Muscle layer of colon (tissue), 2 donors: Measurements from ENCODE around the gene RPH3AL.

Experiments used
- H3K27ac ChIP-seq: one replicate; pipeline ENCODE4 v1.7.0; 2013; ENCODE audit warnings: low read depth, mild to moderate bottlenecking, low read length, moderate library complexity
- H3K27me3 ChIP-seq, 2 donors: one replicate each; pipeline ENCODE4 v1.7.0; 2013; ENCODE audit warnings: low read length in 2 of 2, mild to moderate bottlenecking in 2 of 2; ENCODE audit not compliant: insufficient read depth in 2 of 2, control insufficient read depth in 1 of 2
- H3K36me3 ChIP-seq: one replicate; pipeline ENCODE4 v1.7.0; 2013; ENCODE audit warnings: mild to moderate bottlenecking, low read length; ENCODE audit not compliant: insufficient read depth
- H3K4me1 ChIP-seq: one replicate; pipeline ENCODE4 v1.7.0; 2013; ENCODE audit warnings: mild to moderate bottlenecking, low read length; ENCODE audit not compliant: insufficient read depth
- H3K4me3 ChIP-seq, 2 donors: one replicate each; pipeline ENCODE4 v1.7.0; 2013; ENCODE audit warnings: low read length in 2 of 2, low read depth in 1 of 2, mild to moderate bottlenecking in 1 of 2, moderate library complexity in 1 of 2
- H3K9ac ChIP-seq: one replicate; pipeline ENCODE4 v1.7.0; 2013; ENCODE audit warnings: low read length
- H3K9me3 ChIP-seq: one replicate; pipeline ENCODE4 v1.7.0; 2013; ENCODE audit warnings: mild to moderate bottlenecking, low read length
- donor health status: abdominal sarcoma.
- donor health status: Adenocarcinoma of cecum.

Gene RPH3AL

DNA sequence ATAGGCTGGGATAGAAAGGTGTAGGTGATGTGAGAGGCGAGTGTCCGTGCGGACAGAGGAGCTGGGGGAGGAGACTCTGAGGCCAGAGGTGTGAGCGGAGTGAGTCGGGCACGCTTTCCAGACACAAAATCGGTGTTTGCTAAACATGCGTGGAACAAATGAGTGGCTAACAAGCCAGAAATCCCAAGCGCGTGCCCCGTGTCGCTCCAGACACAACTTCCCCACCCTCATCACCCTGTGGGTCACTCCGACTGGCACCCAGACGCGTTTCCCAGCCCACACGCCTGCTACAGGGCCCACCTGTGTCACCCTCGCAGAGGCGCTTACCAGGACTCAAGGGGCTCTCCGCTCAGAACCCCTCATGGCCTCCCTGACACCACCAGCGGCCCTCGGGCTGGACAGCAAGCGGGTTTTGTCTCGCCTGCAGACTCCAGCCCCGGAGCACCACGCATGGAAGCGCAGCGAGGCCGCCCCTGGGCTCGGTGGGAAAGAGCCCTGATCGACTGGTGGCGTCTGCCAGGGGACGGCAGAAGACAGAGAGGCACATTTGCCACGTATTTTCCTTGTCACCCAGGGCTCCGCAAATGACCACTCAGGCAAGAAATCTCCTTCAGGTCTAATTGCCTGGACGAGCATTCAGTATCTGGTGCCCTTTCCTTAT is 6.0 kb upstream of the RPH3AL start:
- H3K4me3 ChIP-seq: no peak overlapping the region
- H3K9ac ChIP-seq: no peak overlapping the region
- H3K9me3 ChIP-seq: no peaks in the 10 kb centered on the region
- H3K27me3 ChIP-seq: no peaks in the 10 kb centered on the region
- no peaks in the 10 kb centered on the region for H3K4me1 ChIP-seq
- H3K36me3 ChIP-seq: no peaks in the 10 kb centered on the region
- H3K27ac ChIP-seq: no peak overlapping the region

DNA sequence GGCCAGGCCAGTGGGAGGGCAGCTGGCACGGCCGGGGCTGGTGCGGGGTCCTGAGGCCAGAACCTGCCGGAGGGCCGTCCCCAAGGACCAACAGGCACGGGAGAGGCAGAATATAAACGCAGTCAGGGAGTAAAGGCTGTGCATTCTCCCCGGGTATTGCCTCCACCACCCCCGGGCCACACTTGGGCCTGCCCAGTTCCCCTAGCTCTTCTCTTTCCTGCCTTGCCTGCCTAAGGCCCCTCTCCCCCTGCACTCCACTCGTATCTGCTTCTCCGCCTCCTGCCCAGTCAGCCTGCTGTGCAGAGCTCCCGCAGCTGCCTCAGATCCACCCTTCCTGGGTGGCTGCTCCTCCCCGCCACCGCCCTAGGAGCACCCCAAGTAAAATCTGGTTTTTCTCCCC is 5.0 kb upstream of the RPH3AL start:
- Histone ChIP-seq H3K4me3 (no peak overlapping the region), H3K36me3 (no peaks in the 10 kb centered on the region), H3K9ac (no peak overlapping the region), H3K9me3 (no peaks in the 10 kb centered on the region), H3K4me1 (no peaks in the 10 kb centered on the region), H3K27me3 (no peaks in the 10 kb centered on the region), H3K27ac (no peak overlapping the region)

DNA sequence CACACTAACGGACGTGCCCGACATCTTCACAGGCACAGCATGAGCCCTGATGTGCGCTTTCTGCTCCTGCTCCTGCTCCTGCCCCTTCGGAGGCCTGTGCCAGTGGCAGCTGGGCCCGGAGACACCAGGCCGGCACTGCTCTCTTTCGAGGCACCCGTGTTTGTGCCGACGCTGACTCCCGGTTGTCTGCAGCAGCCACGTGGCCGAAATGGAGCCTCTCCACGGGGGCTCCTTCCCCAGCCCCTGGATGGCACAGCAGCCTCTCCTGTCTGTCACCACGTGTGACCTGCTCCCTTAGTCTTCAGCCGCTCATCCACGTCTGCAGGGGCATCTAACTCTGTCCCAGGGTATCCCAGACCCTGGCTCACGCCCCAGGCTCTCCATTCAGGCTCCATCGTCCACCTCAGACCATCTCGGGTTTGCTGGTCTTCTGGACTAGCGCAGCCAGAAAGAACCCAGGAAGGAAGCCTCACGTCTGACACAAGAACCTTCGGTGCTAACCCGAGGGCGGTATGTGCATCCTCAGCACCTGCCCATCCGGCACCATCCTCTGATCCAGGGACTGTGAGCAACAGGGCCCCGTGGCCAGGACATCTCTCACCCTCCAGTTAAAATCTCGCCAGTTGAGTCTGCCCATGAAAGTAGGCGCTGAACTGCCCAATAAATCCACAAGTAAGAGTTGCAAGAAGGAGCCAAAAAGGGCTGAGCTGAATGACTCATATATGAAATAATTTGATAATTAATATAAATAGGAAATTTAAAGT is 4.2 kb upstream of the RPH3AL start:
- no peak overlapping the region for H3K27ac ChIP-seq
- H3K4me1 ChIP-seq: no peaks in the 10 kb centered on the region
- H3K9me3 ChIP-seq: no peaks in the 10 kb centered on the region
- no peaks in the 10 kb centered on the region for H3K27me3 ChIP-seq
- H3K36me3 ChIP-seq: no peaks in the 10 kb centered on the region
- H3K4me3 ChIP-seq: no peak overlapping the region
- H3K9ac ChIP-seq: no peak overlapping the region

DNA sequence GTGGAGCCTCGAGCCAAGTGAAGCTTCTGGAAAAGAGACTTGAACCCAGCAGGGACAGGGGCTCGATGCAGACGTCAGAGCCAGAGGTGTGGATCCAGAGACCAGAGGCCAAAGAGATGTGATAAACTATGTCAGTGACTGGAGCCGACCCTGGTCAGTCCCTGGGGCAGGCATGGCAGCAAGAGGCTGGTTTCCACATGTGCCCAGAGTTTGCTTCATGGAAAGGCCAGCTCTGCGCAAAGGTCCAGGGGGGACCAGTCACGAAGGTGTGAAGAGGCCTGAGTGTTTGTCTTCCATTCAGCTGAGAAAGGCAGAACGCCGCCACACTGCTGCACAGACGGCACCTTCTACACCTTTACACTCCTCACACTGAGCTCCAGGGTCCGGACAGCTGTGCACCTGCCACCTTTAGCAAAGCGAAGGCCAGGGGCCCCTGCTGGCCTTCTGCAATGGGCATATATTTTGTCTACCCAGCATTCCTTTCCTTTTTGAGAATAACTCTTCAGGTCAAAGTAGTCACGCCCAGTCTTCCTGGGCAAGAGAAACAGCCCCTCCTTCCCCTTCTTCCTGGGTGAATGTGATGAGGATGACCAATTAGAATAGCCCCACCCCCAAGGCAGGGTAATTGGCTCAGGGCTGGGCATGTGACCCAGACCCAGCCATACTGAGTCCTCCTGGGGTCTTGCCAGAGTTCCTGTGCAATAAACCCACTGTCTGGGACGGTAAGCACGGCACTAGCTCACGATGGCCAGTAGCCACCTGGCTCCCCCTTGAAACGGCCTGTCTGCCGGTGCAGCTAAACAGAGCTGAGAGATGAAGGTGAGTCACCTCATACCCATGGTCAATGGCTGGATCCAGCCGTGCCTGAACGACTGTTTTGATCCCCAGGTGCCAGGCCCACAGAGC is 2.3 kb upstream of the RPH3AL start:
- Histone ChIP-seq H3K27me3 (no peaks in the 10 kb centered on the region), H3K36me3 (no peaks in the 10 kb centered on the region), H3K4me1 (no peaks in the 10 kb centered on the region), H3K27ac (no peak overlapping the region), H3K9ac (no peak overlapping the region), H3K4me3 (no peak overlapping the region), H3K9me3 (no peaks in the 10 kb centered on the region)

DNA sequence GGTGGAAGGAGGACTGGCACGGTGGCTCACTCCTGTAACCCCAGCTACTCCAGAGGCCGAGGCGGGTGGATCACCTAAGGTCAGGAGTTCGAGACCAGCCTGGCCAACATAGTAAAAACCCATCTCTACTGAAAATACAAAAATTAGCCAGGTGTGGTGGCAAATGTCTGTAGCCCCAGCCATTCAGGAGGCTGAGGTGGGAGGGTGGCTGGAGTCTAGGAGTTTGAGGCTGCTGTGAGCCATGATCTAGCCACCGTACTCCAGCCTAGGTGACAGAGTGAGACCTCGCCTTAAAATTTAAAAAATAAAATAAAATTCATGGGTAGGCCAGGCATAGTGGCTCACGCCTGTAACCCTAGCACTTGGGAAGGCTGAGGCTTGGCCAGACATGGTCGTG is 1.2 kb upstream of the RPH3AL start:
- Histone ChIP-seq H3K36me3 (no peaks in the 10 kb centered on the region), H3K4me3 (no peak overlapping the region), H3K4me1 (no peaks in the 10 kb centered on the region), H3K27me3 (no peaks in the 10 kb centered on the region), H3K27ac (no peak overlapping the region), H3K9me3 (no peaks in the 10 kb centered on the region), H3K9ac (no peak overlapping the region)

DNA sequence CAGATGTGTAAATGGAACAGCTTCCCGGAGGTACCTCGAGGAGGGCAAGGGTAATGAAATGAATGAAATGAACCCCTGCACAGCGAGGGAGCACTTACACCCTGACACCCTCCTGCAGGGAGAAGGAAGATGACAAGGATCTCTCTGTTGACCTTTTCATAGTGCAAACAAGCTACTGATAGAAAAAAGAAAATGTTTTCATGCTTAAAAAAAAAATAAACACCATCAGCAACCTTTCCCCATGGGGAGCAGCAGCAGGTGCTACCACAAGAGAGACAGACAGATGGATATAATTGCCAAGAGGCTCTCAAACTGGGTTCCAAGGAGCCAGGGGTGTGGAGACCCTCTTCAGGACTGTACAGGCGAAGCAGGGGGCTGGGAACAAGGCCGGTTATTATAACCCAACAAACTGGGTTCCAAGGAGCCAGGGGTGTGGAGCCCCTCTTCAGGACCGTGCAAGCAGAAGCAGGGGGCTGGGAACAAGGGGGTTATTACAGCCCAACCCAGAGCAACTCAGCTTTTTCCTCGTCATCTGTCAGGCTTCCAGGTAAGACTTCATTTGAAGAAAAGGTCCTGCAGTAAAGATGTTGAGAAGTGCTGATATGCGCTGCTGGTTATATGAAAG is 718 bp upstream of the RPH3AL start:
- H3K4me1 ChIP-seq: no peaks in the 10 kb centered on the region
- H3K9ac ChIP-seq: no peak overlapping the region
- H3K27me3 ChIP-seq: no peaks in the 10 kb centered on the region
- H3K36me3 ChIP-seq: no peaks in the 10 kb centered on the region
- H3K27ac ChIP-seq: no peak overlapping the region
- no peaks in the 10 kb centered on the region for H3K9me3 ChIP-seq
- no peak overlapping the region for H3K4me3 ChIP-seq

DNA sequence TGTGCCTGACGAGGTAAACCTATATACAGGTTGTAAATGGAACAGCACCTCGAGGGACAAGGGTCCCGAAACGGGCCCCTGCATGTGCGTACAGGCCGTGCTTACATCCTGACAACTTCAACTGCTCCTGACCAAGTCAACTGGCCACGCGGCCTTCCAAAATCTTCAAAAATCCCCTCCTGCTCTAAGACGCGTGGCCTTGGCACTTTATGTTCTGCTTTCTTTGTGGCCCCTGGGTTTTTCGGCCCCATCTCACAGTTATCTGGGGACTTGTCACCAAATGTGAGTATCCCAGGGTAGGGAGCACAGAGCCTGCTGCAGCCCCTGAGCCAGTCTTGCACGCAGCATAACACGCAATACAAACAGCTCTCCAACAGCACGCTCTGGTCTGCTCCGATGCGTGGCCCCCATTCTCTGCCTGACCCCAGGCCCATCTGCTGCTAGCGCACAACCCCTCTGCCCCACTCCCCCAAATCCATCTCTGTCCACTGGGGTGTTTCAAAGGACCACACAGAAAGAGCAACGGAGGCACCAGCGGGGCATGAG is 659 bp downstream of the RPH3AL start:
- H3K4me3 ChIP-seq: no peak overlapping the region
- H3K4me1 ChIP-seq: no peaks in the 10 kb centered on the region
- no peaks in the 10 kb centered on the region for H3K9me3 ChIP-seq
- H3K27me3 ChIP-seq: no peaks in the 10 kb centered on the region
- peak overlapping the region; percentile 34 for H3K27ac ChIP-seq
- no peaks in the 10 kb centered on the region for H3K36me3 ChIP-seq
- H3K9ac ChIP-seq: no peak overlapping the region

DNA sequence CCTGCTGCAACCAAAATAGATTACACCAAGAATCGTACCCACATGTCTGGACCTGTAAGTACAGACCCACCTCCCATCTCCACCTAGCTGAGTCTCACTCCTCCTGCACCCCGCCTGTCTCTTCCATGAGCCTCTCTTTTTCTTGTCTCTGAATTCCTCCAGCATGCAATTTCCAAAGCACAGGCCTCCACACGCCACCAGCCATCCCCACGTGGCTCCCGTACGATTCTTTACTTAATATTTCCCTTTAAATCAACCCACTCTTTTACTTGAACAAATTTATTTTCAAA is 1.2 kb downstream of the RPH3AL start:
- Histone ChIP-seq H3K9ac (no peak overlapping the region), H3K27me3 (no peaks in the 10 kb centered on the region), H3K36me3 (no peaks in the 10 kb centered on the region), H3K4me3 (no peak overlapping the region), H3K4me1 (no peaks in the 10 kb centered on the region), H3K9me3 (no peaks in the 10 kb centered on the region), H3K27ac (peak overlapping the region; percentile 24)

DNA sequence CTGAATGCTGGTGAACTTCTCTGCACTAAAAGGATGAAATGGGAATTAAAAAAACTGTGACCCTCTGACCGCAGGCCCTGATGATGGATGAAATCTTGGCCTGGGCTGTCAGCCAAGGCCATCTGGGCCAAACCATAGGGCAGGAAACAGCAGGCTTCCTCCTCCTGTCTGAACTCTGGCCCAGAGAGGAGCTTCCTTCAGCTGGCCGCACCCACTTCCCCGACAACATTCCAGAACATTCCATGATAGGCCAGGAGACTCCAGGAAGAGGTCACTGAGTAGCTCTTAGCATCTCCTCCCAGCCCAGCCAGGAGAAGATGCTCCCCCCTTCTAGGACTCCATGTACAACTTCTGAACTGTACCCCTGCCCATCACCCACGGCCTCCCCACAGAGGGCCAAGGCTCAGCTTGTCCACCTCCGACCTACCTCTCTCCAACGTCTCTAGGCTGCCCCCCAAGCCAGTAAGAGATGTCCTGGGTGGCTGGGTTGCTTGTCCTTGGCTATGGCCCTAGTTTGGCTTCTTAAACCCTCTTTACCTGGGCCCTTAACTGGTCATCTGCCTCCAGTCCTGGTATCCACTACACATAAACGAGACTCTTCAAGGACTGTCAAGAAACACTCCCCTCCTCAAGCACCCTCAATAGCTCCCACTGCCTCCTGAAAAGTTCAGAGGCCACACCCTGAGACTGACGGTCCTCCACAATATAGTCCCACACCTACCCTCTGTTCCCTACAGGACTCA is 1.7 kb downstream of the RPH3AL start:
- Histone ChIP-seq H3K9ac (no peak overlapping the region), H3K27ac (peak overlapping the region; percentile 24), H3K36me3 (no peaks in the 10 kb centered on the region), H3K9me3 (no peaks in the 10 kb centered on the region), H3K4me1 (no peaks in the 10 kb centered on the region), H3K27me3 (no peaks in the 10 kb centered on the region), H3K4me3 (no peak overlapping the region)

DNA sequence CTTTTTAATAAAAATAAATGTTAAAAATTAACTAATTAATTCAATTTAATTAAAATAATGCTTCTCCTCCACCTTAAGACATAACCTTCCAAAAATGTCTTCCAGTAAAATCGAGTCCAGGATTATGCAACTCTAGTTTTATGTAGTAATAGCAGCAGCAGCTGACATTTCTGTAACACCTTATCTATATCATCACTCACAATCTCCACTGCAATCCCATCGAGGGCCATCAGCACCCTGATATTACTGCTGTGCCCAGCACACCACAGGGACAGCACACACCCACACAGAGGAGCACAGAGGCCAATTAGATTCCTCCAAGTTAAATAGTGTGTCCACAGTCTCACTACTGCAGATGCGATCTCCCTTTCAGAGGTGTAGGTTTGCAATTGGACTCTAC is 2.9 kb downstream of the RPH3AL start:
- no peak overlapping the region for H3K9ac ChIP-seq
- H3K4me3 ChIP-seq: no peak overlapping the region
- H3K4me1 ChIP-seq: no peaks in the 10 kb centered on the region

More for the DNA sequence above, 2.9 kb downstream of the RPH3AL start:
- H3K9me3 ChIP-seq: no peaks in the 10 kb centered on the region
- H3K36me3 ChIP-seq: no peaks in the 10 kb centered on the region
- no peak overlapping the region for H3K27ac ChIP-seq
- no peaks in the 10 kb centered on the region for H3K27me3 ChIP-seq
